ENCODE data around the gene UNC5C.

GRCh38 chr4:95294321-95294720 lies 254.5 kb downstream of the UNC5C start:
- no peak for TF ChIP-seq CTCF (IDR thresholded peaks at IDR 0.05)
- TF ChIP-seq POLR2AphosphoS5 (IDR thresholded peaks at IDR 0.05), result no peak
- TF ChIP-seq POLR2A (IDR thresholded peaks at IDR 0.05), result no peak
- TF ChIP-seq EP300 (IDR thresholded peaks at IDR 0.05), result no peak
